ENCODE results near the gene PELI2.
A peak's percentile ranks its signal among the peaks of the same experiment; 100 is the strongest.

Gene PELI2

GRCh38 chr14:56172571-56172971 lies 54.4 kb downstream of the PELI2 start:
- peak; percentile 50 for DNase-seq (ENCODE audit: low read depth)

- DNase-seq (ENCODE audit: low read depth), result no peak
Measured at GRCh38 chr14:56173365-56173922, 55.2 kb downstream of the PELI2 start.

- DNase-seq (ENCODE audit: low read depth), result no peak
Measured at GRCh38 chr14:56175773-56176172, 57.6 kb downstream of the PELI2 start.

GRCh38 chr14:56176530-56176929 lies 58.3 kb downstream of the PELI2 start:
- DNase-seq (ENCODE audit: low read depth), result no peak

- DNase-seq (ENCODE audit: low read depth), result no peak
Measured at GRCh38 chr14:56177036-56177435, 58.8 kb downstream of the PELI2 start.

- DNase-seq (ENCODE audit: low read depth), result no peak
Measured at GRCh38 chr14:56180754-56181542, 62.7 kb downstream of the PELI2 start.

GRCh38 chr14:56181681-56182085 lies 63.5 kb downstream of the PELI2 start:
- no peak for DNase-seq (ENCODE audit: low read depth)

GRCh38 chr14:56182410-56182809 lies 64.2 kb downstream of the PELI2 start:
- no peak for DNase-seq (ENCODE audit: low read depth)

- DNase-seq (ENCODE audit: low read depth), result no peak
Measured at GRCh38 chr14:56183631-56184157, 65.5 kb downstream of the PELI2 start.

- DNase-seq (ENCODE audit: low read depth), result no peak
Measured at GRCh38 chr14:56185992-56186391, 67.8 kb downstream of the PELI2 start.

GRCh38 chr14:56187736-56188135 lies 69.5 kb downstream of the PELI2 start:
- DNase-seq (ENCODE audit: low read depth), result no peak

GRCh38 chr14:56189307-56189706 lies 71.1 kb downstream of the PELI2 start:
- no peak for DNase-seq (ENCODE audit: low read depth)

GRCh38 chr14:56193347-56193746 lies 75.1 kb downstream of the PELI2 start:
- DNase-seq (ENCODE audit: low read depth), result no peak

GRCh38 chr14:56194042-56194441 lies 75.8 kb downstream of the PELI2 start:
- no peak for DNase-seq (ENCODE audit: low read depth)

GRCh38 chr14:56195223-56195622 lies 77.0 kb downstream of the PELI2 start:
- DNase-seq (ENCODE audit: low read depth), result no peak

GRCh38 chr14:56195704-56196103 lies 77.5 kb downstream of the PELI2 start:
- DNase-seq (ENCODE audit: low read depth), result no peak

GRCh38 chr14:56196274-56196673 lies 78.1 kb downstream of the PELI2 start:
- peak; percentile 31 for DNase-seq (ENCODE audit: low read depth)

- DNase-seq (ENCODE audit: low read depth), result no peak
Measured at GRCh38 chr14:56197150-56197549, 78.9 kb downstream of the PELI2 start.

- no peak for DNase-seq (ENCODE audit: low read depth)
Measured at GRCh38 chr14:56198438-56198837, 80.2 kb downstream of the PELI2 start.

GRCh38 chr14:56199095-56199981 lies 81.1 kb downstream of the PELI2 start:
- DNase-seq (ENCODE audit: low read depth), result peak; percentile 98

- no peak for DNase-seq (ENCODE audit: low read depth)
Measured at GRCh38 chr14:56199982-56200577, 81.9 kb downstream of the PELI2 start.

GRCh38 chr14:56202256-56202655 lies 84.0 kb downstream of the PELI2 start:
- no peak for DNase-seq (ENCODE audit: low read depth)

All from GM04503 (cell line).